Measurements from ENCODE around the gene LEMD1. TPM values are rescaled to one million over a fixed set of nuclear protein-coding genes. Genes with fewer than 3 reads are reported as not detected.

The LEMD1 gene
- total and polyA plus RNA-seq, 2 donors (not counting 1 experiment from before 2014, with no cell fraction given): not detected

- H3K27ac ChIP-seq (ENCODE audit: insufficient read depth, low read length): no peak overlapping the region
- no peak for DNase-seq (ENCODE audit: low read depth in 2 of 2)
- no peaks in the 10 kb centered on the region for H4K20me1 ChIP-seq (ENCODE audit: control insufficient read depth, extremely low read depth, insufficient read depth, low read length)
- H3K36me3 ChIP-seq (ENCODE audit: control insufficient read depth, insufficient read depth, low read length): no peaks in the 10 kb centered on the region
- H3K9me3 ChIP-seq (ENCODE audit: control insufficient read depth, insufficient read depth, low read depth, low read length): no peaks in the 10 kb centered on the region
- no peaks in the 10 kb centered on the region for H3K4me1 ChIP-seq (ENCODE audit: control insufficient read depth, extremely low read depth, insufficient read depth, low read length)
- H3K79me2 ChIP-seq (ENCODE audit: control insufficient read depth, insufficient read depth, low read length): no peaks in the 10 kb centered on the region
- no peak overlapping the region for H3K4me3 ChIP-seq (replicated peaks in 1 of 4; ENCODE audit: control extremely low read depth in 1 of 4, insufficient read depth in 1 of 4, low read depth in 3 of 4, low read length in 4 of 4)
- TF ChIP-seq, protein P1, sequence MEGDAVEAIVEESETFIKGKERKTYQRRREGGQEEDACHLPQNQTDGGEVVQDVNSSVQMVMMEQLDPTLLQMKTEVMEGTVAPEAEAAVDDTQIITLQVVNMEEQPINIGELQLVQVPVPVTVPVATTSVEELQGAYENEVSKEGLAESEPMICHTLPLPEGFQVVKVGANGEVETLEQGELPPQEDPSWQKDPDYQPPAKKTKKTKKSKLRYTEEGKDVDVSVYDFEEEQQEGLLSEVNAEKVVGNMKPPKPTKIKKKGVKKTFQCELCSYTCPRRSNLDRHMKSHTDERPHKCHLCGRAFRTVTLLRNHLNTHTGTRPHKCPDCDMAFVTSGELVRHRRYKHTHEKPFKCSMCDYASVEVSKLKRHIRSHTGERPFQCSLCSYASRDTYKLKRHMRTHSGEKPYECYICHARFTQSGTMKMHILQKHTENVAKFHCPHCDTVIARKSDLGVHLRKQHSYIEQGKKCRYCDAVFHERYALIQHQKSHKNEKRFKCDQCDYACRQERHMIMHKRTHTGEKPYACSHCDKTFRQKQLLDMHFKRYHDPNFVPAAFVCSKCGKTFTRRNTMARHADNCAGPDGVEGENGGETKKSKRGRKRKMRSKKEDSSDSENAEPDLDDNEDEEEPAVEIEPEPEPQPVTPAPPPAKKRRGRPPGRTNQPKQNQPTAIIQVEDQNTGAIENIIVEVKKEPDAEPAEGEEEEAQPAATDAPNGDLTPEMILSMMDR (conservative IDR thresholded peaks at IDR 0.05 in 1 of 2, IDR thresholded peaks at IDR 0.05 in 1 of 2; ENCODE audit: low read depth in 1 of 2, low read length in 2 of 2): no peak
- TF ChIP-seq EZH2 (IDR thresholded peaks at IDR 0.05; ENCODE audit: low read length, missing control alignments): no peak
- H3K9ac ChIP-seq (ENCODE audit: insufficient read depth, low read length): no peak overlapping the region
- H3K4me2 ChIP-seq (ENCODE audit: extremely low read depth, insufficient read depth, low read length): no peak overlapping the region
- no peak overlapping the region for H2AFZ ChIP-seq (ENCODE audit: low read length)
- H3K27me3 ChIP-seq (ENCODE audit: control insufficient read depth, insufficient read depth, low read length): peaks cover 6% of the 10 kb centered on the region
Observed at GRCh38 chr1:205382561-205382960, 39.3 kb downstream of the LEMD1 start.

DNA sequence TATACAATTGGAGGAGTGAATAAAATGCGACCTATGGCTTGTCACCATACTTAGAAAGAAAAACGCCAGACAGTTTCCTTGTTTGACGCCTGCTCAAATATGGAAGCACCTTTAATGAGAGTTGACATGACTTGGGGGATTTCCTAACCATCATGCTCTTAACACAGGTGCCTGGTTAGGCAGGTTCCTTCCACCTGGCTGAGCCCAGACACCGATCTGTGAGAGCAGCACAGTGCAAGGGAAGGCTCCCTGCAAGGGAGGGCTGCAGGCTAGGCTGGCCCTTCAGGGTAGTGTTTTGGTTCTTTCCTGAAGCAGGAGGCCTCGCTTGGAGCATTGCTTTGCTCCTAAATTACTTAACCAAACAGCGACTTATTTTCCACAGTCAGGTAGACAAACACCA, 40.6 kb downstream of the LEMD1 start:
- no peaks in the 10 kb centered on the region for H4K20me1 ChIP-seq (ENCODE audit: control insufficient read depth, extremely low read depth, insufficient read depth, low read length)
- no peak for DNase-seq (ENCODE audit: low read depth in 2 of 2)
- H3K9me3 ChIP-seq (ENCODE audit: control insufficient read depth, insufficient read depth, low read depth, low read length): no peaks in the 10 kb centered on the region
- H3K27ac ChIP-seq (ENCODE audit: insufficient read depth, low read length): no peak overlapping the region
- H3K4me2 ChIP-seq (ENCODE audit: extremely low read depth, insufficient read depth, low read length): no peak overlapping the region
- no peaks in the 10 kb centered on the region for H3K4me1 ChIP-seq (ENCODE audit: control insufficient read depth, extremely low read depth, insufficient read depth, low read length)
- TF ChIP-seq EZH2 (IDR thresholded peaks at IDR 0.05; ENCODE audit: low read length, missing control alignments): no peak
- TF ChIP-seq, protein P1 (conservative IDR thresholded peaks at IDR 0.05 in 1 of 2, IDR thresholded peaks at IDR 0.05 in 1 of 2; ENCODE audit: low read depth in 1 of 2, low read length in 2 of 2): no peak
- H3K36me3 ChIP-seq (ENCODE audit: control insufficient read depth, insufficient read depth, low read length): no peaks in the 10 kb centered on the region
- no peak overlapping the region for H2AFZ ChIP-seq (ENCODE audit: low read length)
- no peaks in the 10 kb centered on the region for H3K79me2 ChIP-seq (ENCODE audit: control insufficient read depth, insufficient read depth, low read length)
- no peak overlapping the region for H3K4me3 ChIP-seq (replicated peaks in 1 of 4; ENCODE audit: control extremely low read depth in 1 of 4, insufficient read depth in 1 of 4, low read depth in 3 of 4, low read length in 4 of 4)
- peaks cover 7% of the 10 kb centered on the region for H3K27me3 ChIP-seq (ENCODE audit: control insufficient read depth, insufficient read depth, low read length)
- H3K9ac ChIP-seq (ENCODE audit: insufficient read depth, low read length): no peak overlapping the region

- no peak for DNase-seq (ENCODE audit: low read depth in 2 of 2)
- peaks cover 7% of the 10 kb centered on the region for H3K27me3 ChIP-seq (ENCODE audit: control insufficient read depth, insufficient read depth, low read length)
- H3K4me1 ChIP-seq (ENCODE audit: control insufficient read depth, extremely low read depth, insufficient read depth, low read length): no peaks in the 10 kb centered on the region
- TF ChIP-seq, protein P1 (conservative IDR thresholded peaks at IDR 0.05 in 1 of 2, IDR thresholded peaks at IDR 0.05 in 1 of 2; ENCODE audit: low read depth in 1 of 2, low read length in 2 of 2): no peak
- TF ChIP-seq EZH2 (IDR thresholded peaks at IDR 0.05; ENCODE audit: low read length, missing control alignments): no peak
- H3K4me2 ChIP-seq (ENCODE audit: extremely low read depth, insufficient read depth, low read length): no peak overlapping the region
- H2AFZ ChIP-seq (ENCODE audit: low read length): no peak overlapping the region
- no peak overlapping the region for H3K9ac ChIP-seq (ENCODE audit: insufficient read depth, low read length)
- H3K9me3 ChIP-seq (ENCODE audit: control insufficient read depth, insufficient read depth, low read depth, low read length): no peaks in the 10 kb centered on the region
- no peaks in the 10 kb centered on the region for H4K20me1 ChIP-seq (ENCODE audit: control insufficient read depth, extremely low read depth, insufficient read depth, low read length)
- H3K36me3 ChIP-seq (ENCODE audit: control insufficient read depth, insufficient read depth, low read length): no peaks in the 10 kb centered on the region
- no peak overlapping the region for H3K27ac ChIP-seq (ENCODE audit: insufficient read depth, low read length)
- no peaks in the 10 kb centered on the region for H3K79me2 ChIP-seq (ENCODE audit: control insufficient read depth, insufficient read depth, low read length)
- no peak overlapping the region for H3K4me3 ChIP-seq (replicated peaks in 1 of 4; ENCODE audit: control extremely low read depth in 1 of 4, insufficient read depth in 1 of 4, low read depth in 3 of 4, low read length in 4 of 4)
Observed at GRCh38 chr1:205380882-205381281, 41.0 kb downstream of the LEMD1 start.
